IPS-20b (cell line): Measurements from ENCODE around the gene TUBGCP6.

Experiments
- H3K27ac ChIP-seq: one replicate; pipeline ENCODE4 v1.5.1; 2013; ENCODE audit warnings: low read length
- H3K27me3 ChIP-seq: 2 replicates; pipeline ENCODE4 v1.6.1; 2013; ENCODE audit warnings: mild to moderate bottlenecking, low read length, inconsistent platforms; ENCODE audit not compliant: insufficient read depth
- H3K36me3 ChIP-seq: 2 replicates; pipeline ENCODE4 v1.6.1; 2013; ENCODE audit warnings: low read depth, mild to moderate bottlenecking, inconsistent platforms, low read length, moderate library complexity; ENCODE audit not compliant: insufficient read depth
- H3K4me1 ChIP-seq: 2 replicates; pipeline ENCODE4 v1.6.1; 2013; ENCODE audit warnings: mild to moderate bottlenecking, control low read depth, inconsistent platforms, low read length, moderate library complexity; ENCODE audit not compliant: insufficient read depth
- H3K4me3 ChIP-seq: 2 replicates; pipeline ENCODE4 v1.5.1; 2013; ENCODE audit warnings: mild to moderate bottlenecking, low read length, inconsistent platforms
- H3K9ac ChIP-seq: 2 replicates; pipeline ENCODE4 v1.6.1; 2013; ENCODE audit warnings: low read depth, mild to moderate bottlenecking, inconsistent platforms, low read length, moderate library complexity
- H3K9me3 ChIP-seq: 2 replicates; pipeline ENCODE4 v1.6.1; 2013; ENCODE audit warnings: mild to moderate bottlenecking, low read depth, low read length, inconsistent platforms; ENCODE audit not compliant: insufficient read depth

Gene TUBGCP6

DNA sequence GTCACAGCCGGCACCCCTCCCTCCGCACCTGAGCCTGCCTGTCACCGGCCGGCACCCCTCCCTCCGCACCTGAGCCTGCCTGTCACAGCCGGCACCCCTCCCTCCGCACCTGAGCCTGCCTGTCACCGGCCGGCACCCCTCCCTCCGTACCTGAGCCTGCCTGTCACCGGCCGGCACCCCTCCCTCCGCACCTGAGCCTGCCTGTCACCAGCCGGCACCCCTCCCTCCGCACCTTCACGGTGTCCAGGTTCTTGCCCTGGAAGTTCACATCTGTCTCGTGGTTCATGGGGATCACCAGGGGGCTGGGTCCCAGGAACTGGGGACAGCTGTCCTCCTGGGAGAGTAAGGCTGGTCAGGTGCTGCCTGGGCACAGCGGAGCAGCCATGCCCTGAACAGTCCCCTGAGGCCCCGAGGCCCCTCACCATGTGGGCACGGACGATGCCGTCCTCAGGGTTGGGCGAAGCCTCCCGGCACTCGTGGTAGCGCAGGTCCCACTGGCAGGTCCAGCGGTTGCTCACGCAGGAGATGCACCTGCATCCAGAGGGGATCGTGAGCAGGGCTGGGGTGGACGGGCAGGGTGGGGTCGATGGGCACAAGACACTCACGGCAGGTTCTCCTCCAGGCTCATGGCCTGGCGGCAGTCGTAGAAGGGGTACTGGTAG lies 40.9 kb upstream of the TUBGCP6 start:
- H3K27me3 ChIP-seq = no peaks in the 10 kb centered on the region
- no peaks in the 10 kb centered on the region for H3K4me1 ChIP-seq
- H3K9me3 ChIP-seq = no peaks in the 10 kb centered on the region
- no peak overlapping the region for H3K4me3 ChIP-seq
- H3K27ac ChIP-seq = no peak overlapping the region
- H3K36me3 ChIP-seq = peaks cover 46% of the 10 kb centered on the region
- H3K9ac ChIP-seq = no peak overlapping the region

DNA sequence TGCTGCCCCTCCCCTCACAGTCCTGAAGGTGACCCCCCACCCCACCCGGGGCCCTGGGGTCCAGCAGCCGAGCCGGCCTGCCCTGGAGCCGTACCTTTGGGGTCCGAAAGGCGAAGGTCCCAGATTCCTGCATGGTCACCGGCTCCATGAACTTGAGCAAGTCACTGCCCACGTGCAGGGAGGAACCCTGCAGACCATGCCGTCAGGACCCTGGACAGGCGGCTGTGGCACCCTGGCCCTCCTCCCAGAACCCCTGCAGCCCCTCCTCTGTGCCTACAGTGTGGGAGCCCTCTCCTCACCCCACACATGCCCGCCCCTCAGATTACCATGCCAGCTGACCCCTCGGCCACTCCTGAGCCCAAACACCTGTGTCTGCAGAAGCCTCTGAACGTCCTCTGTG lies 39.7 kb upstream of the TUBGCP6 start:
- no peak overlapping the region for H3K4me3 ChIP-seq
- peaks cover 46% of the 10 kb centered on the region for H3K36me3 ChIP-seq

DNA sequence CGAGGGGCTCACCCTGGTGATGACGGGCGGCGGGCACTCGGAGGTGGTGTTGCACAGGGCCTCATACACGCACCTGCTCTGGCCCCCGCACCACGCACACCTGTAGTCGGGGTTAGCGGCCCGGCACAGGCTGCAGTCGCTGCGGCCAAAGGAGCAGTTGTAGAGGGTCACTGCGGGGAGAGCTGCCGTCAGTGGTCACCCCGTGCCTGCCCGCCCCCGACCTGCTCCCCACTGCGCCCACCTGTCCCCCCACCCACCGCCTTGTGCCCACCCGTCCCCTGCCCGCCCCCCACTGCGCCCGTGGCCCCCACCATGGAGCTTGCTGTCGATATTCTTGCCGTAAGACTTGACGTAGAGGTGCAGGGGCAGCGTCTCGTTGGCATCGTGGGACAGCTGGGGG lies 39.0 kb upstream of the TUBGCP6 start:
- no peaks in the 10 kb centered on the region for H3K4me1 ChIP-seq
- no peak overlapping the region for H3K27ac ChIP-seq
- H3K27me3 ChIP-seq = no peaks in the 10 kb centered on the region
- H3K9me3 ChIP-seq = no peaks in the 10 kb centered on the region
- no peak overlapping the region for H3K9ac ChIP-seq
- H3K4me3 ChIP-seq = no peak overlapping the region
- H3K36me3 ChIP-seq = peaks cover 44% of the 10 kb centered on the region

More for the DNA sequence above, 39.7 kb upstream of the TUBGCP6 start:
- Histone ChIP-seq H3K4me1 (no peaks in the 10 kb centered on the region), H3K9me3 (no peaks in the 10 kb centered on the region), H3K27me3 (no peaks in the 10 kb centered on the region), H3K27ac (no peak overlapping the region), H3K9ac (no peak overlapping the region)

DNA sequence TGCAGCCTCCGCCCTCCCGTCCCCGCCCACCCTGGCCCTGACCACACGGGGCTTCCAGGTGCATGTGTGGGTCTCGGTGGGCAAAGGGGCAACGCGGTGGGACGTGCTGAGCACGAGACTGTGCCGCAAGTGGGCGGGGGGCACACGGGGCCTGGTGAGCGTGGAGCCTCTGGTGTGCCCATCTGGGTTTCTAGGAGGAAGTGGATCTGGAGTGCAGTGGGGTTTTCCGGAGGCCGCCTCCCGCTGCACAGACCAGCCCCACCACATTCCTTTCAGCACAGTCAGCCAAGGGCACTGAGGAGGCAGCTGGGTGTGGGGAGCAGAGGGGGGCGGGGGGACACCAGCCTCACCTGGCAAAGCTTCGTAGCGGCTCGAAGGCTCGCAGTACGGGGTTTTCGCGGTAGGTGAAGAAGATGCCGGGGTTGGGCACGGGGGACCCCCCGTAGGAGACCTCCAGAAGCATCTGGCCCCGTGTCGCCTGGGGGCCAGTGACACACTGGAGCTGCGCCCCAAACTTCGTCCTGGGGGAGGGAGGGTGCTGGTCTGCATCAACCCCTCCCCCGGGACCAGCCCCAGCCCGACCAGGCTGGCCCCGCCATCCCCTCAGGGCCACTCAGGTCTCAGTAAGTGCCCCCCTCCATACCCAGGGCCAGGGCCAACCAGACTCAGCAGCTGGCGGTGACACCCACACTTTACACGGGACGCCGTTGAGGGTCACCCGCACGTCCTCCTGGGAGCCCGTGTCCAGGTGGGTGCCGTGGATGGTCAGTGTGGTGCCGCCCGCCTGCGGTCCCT lies 37.7 kb upstream of the TUBGCP6 start:
- Histone ChIP-seq H3K9ac (no peak overlapping the region), H3K36me3 (peaks cover 52% of the 10 kb centered on the region), H3K27ac (no peak overlapping the region), H3K9me3 (no peaks in the 10 kb centered on the region), H3K27me3 (no peaks in the 10 kb centered on the region), H3K4me1 (no peaks in the 10 kb centered on the region), H3K4me3 (no peak overlapping the region)

DNA sequence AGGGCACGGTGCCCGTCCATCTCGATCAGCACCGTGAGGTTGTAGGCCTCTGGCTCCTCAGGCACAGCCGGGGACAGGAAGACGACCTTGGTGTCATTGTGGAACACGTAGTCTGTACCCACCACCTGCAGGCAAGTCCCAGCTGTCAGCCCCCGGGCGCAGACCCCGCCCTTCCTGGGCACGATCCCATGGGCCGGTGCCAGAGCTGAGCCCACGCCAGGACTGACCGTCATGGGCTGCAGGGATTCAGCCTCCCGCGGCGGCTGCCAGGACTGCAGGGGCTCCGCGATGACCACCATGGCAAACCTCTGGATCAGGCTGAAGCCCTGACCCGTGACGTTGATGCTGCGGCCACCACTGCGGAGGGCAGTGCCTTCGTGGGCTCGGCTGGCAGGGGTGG lies 37.1 kb upstream of the TUBGCP6 start:
- no peak overlapping the region for H3K27ac ChIP-seq
- H3K27me3 ChIP-seq = no peaks in the 10 kb centered on the region
- no peaks in the 10 kb centered on the region for H3K9me3 ChIP-seq
- no peak overlapping the region for H3K4me3 ChIP-seq
- no peaks in the 10 kb centered on the region for H3K4me1 ChIP-seq
- H3K36me3 ChIP-seq = peaks cover 56% of the 10 kb centered on the region
- H3K9ac ChIP-seq = no peak overlapping the region

DNA sequence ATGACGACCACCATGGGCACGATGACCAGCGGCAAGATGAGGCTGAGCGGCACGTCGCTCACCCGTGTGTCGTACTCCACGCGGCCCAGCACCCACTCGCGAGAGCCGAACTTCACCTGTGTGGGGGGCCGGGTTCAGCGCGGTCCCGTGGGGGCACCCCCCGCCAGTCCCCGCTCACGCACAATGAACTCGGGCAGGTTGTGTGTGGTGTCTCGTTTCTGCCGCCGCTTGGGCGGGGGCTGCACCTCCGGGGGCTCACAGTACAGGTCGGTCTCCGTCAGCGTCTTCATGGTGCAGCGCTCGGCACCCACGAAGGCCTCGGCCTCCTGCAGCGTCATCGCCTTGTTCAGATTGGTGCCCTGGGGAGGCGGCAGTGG lies 36.5 kb upstream of the TUBGCP6 start:
- Histone ChIP-seq H3K27ac (no peak overlapping the region), H3K4me1 (no peaks in the 10 kb centered on the region), H3K9me3 (peaks cover 3% of the 10 kb centered on the region; the same call in 1 of the 2 replicates), H3K9ac (no peak overlapping the region), H3K4me3 (no peak overlapping the region), H3K27me3 (no peaks in the 10 kb centered on the region), H3K36me3 (peaks cover 61% of the 10 kb centered on the region)

DNA sequence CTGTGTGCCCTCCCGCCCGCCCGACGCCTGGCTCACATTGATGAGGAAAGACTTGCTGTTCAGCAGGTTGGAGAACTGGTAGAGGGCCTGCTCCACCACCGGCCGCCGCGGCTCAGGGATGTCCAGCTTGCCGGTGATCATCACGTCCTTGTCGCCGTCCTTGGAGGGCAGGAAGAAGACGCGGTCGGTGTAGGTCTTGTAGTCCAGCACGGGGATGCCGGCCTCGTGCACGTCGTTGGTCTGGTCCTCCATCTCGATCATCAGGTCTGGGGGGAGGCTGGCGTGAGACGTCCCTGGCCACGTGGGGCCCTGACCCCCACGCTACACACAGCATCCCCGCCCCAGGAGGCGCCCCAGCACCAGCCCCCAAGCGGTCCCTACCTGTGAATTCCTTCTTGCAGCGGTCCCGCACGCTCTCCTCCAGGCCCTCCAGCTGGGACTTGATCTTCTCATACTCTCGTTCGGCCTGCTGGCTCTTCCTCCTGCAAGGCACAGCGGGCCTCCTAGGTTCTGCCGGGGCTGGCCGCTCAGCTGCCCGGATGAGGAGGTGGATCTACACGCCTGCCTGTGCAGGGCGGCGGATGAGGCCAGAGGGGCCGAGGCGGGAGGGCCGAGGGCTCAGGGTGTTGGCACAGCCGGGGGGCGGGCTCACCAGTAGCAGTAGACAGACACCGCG lies 36.0 kb upstream of the TUBGCP6 start:
- H3K9me3 ChIP-seq = peaks cover 8% of the 10 kb centered on the region
- H3K27ac ChIP-seq = no peak overlapping the region
- no peaks in the 10 kb centered on the region for H3K4me1 ChIP-seq
- H3K27me3 ChIP-seq = no peaks in the 10 kb centered on the region
- H3K36me3 ChIP-seq = peaks cover 59% of the 10 kb centered on the region
- no peak overlapping the region for H3K9ac ChIP-seq
- H3K4me3 ChIP-seq = no peak overlapping the region

DNA sequence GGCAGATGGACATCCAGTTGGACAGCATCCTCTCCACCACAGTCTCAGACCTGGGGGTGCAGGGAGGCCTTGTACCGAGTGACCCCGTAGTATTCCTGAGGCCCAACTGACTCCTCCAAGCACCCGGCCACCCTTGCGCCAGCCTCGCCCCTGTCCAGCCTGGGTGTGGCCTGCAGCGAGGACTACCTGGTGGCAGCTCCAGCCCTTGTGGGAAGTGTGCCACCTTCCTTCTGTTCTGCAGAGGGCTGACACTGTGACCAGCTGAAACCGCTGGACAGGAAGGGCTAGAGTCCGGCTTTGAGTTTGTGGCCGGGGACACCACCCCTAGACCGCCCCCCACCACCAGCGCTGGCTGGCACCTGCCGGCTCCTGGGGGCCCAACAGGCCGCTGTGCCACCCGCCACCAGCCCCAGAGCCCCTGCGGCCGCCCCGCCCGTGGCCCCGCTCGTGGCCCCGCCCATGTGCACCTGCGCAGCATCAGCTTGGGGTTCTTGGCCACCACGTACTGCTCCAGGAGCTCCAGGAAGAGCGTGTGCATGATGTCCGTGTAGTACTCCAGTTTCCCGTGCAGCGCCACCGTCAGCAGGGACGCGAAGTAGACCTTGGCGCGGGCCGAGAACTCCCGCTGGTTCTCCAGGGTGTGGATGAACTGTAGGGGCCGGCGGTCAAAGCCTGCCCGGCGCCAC lies 35.3 kb upstream of the TUBGCP6 start:
- Histone ChIP-seq H3K4me3 (no peak overlapping the region), H3K4me1 (no peaks in the 10 kb centered on the region), H3K36me3 (peaks cover 66% of the 10 kb centered on the region), H3K9me3 (peaks cover 9% of the 10 kb centered on the region), H3K27me3 (no peaks in the 10 kb centered on the region), H3K9ac (no peak overlapping the region), H3K27ac (no peak overlapping the region)

DNA sequence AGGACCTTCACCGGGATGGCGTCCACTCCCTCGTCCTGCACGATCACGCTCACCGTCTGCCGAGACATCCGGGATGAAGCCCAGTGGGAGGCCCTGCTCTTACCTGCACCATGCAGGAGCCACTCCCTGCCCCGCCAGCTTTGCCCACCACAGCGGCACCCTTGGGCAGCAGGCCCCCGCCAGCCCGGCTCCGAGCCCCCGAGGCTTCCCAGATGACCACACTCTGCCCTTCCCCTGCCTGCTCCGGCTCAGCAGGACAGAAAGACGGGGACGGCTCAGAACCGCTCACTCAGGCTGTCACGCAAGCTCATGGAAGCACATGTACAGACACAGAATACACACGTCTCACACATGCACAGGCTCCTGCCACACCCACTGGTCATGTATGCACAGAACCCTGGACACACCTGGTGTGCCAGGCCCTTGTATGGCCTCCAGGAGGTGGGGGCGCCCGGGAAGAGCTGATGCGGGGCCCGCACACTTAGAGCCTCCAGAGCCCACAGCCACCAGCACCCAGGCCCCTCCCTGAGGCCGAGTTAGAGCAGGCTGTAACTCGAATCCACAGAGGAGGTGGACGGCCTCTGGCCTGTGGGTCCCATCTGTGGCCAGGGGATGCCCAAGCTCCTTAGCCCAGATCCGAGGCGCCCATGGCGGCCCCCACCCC lies 34.3 kb upstream of the TUBGCP6 start:
- H3K36me3 ChIP-seq = peaks cover 69% of the 10 kb centered on the region
- H3K4me1 ChIP-seq = no peaks in the 10 kb centered on the region
- H3K9ac ChIP-seq = no peak overlapping the region
- no peaks in the 10 kb centered on the region for H3K27me3 ChIP-seq
- H3K27ac ChIP-seq = no peak overlapping the region
- no peak overlapping the region for H3K4me3 ChIP-seq
- peaks cover 9% of the 10 kb centered on the region for H3K9me3 ChIP-seq

DNA sequence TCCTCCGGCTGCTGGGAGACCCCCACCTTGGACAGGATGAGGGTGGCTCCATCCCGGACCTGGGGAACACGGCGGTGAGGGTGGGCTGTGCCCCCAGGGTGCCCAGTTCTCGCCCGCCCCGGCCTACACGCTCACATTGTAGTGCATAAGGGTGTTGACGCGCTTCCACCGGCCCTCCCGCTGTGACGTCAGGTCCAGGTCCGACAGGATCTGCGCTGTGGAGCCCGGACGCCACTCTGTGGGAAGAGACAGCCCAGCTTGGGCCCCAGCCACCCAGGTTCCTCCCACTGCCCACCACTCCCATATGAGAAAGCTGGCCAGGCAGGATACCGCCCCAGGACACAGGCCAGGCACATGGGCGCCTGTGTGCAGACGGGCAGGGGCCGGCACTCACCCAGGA lies 33.6 kb upstream of the TUBGCP6 start:
- Histone ChIP-seq H3K9ac (no peak overlapping the region), H3K36me3 (peaks cover 69% of the 10 kb centered on the region), H3K9me3 (peaks cover 9% of the 10 kb centered on the region), H3K4me1 (no peaks in the 10 kb centered on the region), H3K27ac (no peak overlapping the region), H3K4me3 (no peak overlapping the region), H3K27me3 (no peaks in the 10 kb centered on the region)

DNA sequence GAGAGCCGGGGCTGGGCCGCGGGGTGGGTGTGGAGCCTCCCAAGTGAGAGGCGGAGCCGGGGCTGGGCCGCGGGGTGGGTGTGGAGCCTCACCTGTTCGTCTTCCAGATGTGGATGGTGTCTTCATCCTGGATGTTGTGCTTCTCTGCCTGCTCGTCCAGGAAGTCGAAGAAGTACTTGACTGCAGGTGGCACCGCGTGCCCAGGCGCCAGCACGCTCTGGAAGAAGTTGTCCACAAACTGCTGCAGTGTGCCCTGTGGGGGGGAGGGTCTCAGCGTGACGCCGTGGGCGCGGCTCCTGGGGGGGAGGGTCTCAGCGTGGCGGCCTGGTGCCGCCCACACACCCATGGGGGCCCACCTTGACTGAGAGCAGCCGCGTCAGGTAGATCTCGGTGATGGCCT lies 32.9 kb upstream of the TUBGCP6 start:
- Histone ChIP-seq H3K9ac (no peak overlapping the region), H3K36me3 (peaks cover 65% of the 10 kb centered on the region), H3K4me1 (no peaks in the 10 kb centered on the region), H3K4me3 (no peak overlapping the region), H3K9me3 (peaks cover 9% of the 10 kb centered on the region), H3K27ac (no peak overlapping the region), H3K27me3 (peaks cover 2% of the 10 kb centered on the region; the same call in 1 of the 2 replicates)
